ENCODE data around the gene PIK3R3.

DNA sequence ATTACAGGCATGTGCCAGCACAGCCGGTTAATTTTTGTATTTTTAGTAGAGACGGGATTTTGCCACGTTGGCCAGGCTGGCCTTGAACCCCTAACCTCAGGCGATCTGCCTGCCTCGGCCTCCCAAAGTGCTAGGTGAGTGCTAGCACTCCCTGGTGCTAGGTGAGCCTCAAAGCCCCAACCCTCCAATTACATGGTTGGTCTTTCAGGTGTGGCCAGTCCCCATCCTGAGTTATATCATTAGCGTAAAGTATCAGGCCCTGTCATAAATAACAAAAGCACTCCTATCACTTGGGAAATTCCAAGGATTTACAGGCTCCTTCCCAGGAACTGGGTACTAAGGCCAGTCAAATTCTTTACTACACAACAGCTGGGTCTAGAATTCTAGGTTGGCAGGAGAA is 138.0 kb downstream of the PIK3R3 start:
- TF ChIP-seq EP300 (IDR thresholded peaks at IDR 0.05; ENCODE audit: low read depth) = no peak
- TF ChIP-seq POLR2AphosphoS5 (IDR thresholded peaks at IDR 0.05) = no peak
